Natural killer cell (primary cell): ENCODE results near the gene TRIAP1. TPM values are rescaled to one million over a fixed set of nuclear protein-coding genes. Genes with fewer than 3 reads are reported as not detected.

ENCODE experiments used
- ATAC-seq, 3 donors: fragments of 150-1000 bp in 2 of 3; fragments of 200-7000 bp in 1 of 3; cut with Tn5 transposase; 1 replicate in 1 of 3; 2 replicates in 2 of 3; pipeline ENCODE4 v1.10.0; 2021; ENCODE audit warnings: mild to moderate bottlenecking in 2 of 3, moderate library complexity in 2 of 3
- DNase-seq, 2 donors: peaks; one replicate each; pipeline versions ENCODE4 v3.0.0 to v3.0.0-alpha.2; 2013 to 2021; ENCODE audit warnings: mixed read lengths in 1 of 2
- H3K27ac ChIP-seq: one replicate; pipeline ENCODE4 v1.5.1; 2013; ENCODE audit warnings: mild to moderate bottlenecking, low read length
- H3K27me3 ChIP-seq: one replicate; pipeline ENCODE4 v1.6.1; 2013; ENCODE audit warnings: low read length; ENCODE audit not compliant: control insufficient read depth, insufficient read depth
- H3K36me3 ChIP-seq: one replicate; pipeline ENCODE4 v1.6.1; 2013; ENCODE audit warnings: low read length; ENCODE audit not compliant: control insufficient read depth, insufficient read depth
- H3K4me1 ChIP-seq: one replicate; pipeline ENCODE4 v1.6.1; 2013; ENCODE audit warnings: low read length; ENCODE audit not compliant: control insufficient read depth, insufficient read depth
- H3K4me3 ChIP-seq: one replicate; pipeline ENCODE4 v1.5.1; 2013; ENCODE audit warnings: low read length
- H3K9me3 ChIP-seq: one replicate; pipeline ENCODE4 v1.6.1; 2013; ENCODE audit warnings: low read length; ENCODE audit not compliant: control insufficient read depth, insufficient read depth
- H3K27ac Mint-ChIP-seq, 2 donors: one replicate each; pipeline ENCODE4 v1.8.0; 2022; ENCODE audit warnings: mild to moderate bottlenecking in 2 of 2, mixed read lengths in 2 of 2, moderate library complexity in 1 of 2
- H3K27me3 Mint-ChIP-seq, 2 donors: one replicate each; pipeline ENCODE4 v1.8.0; 2022; ENCODE audit warnings: low read depth in 2 of 2, mixed read lengths in 2 of 2
- H3K36me3 Mint-ChIP-seq: one replicate; pipeline ENCODE4 v1.8.0; 2022; ENCODE audit warnings: mixed read lengths
- H3K4me1 Mint-ChIP-seq, 2 donors: one replicate each; pipeline ENCODE4 v1.8.0; 2022; ENCODE audit warnings: mixed read lengths in 2 of 2
- H3K4me3 Mint-ChIP-seq: one replicate; pipeline ENCODE4 v1.8.0; 2022; ENCODE audit warnings: mild to moderate bottlenecking, moderate library complexity, mixed read lengths
- H3K9me3 Mint-ChIP-seq, 2 donors: one replicate each; pipeline ENCODE4 v1.8.0; 2022; ENCODE audit warnings: mixed read lengths in 2 of 2
- WGBS: methylation state at CpG from one replicate; pipeline ENCODE4 v1.1.7; 2013; ENCODE audit warnings: missing lambda C conversion rate; ENCODE audit not compliant: insufficient coverage; 5-methylcytosine and 5-hydroxymethylcytosine counted together
- intact Hi-C: fragments of 100-400 bp; cut with micrococcal nuclease; formaldehyde crosslinking; loops from one replicate; pipeline ENCODE4 v1.14.2; 2022
- total RNA-seq, 4 donors: library from RNA; stranded (reverse); fragments of 120-200 nt in 1 of 4; gene quantifications; one replicate each; pipeline versions ENCODE4 v1.2.3 to v1.2.4, GENCODE V29; 2013 to 2022
- TF ChIP-seq, protein P1 (sequence below): fragments of 200-600 bp; IDR thresholded peaks from one replicate; pipeline ENCODE4 v1.8.0; 2022; ENCODE audit warnings: antibody characterized with exemption

TRIAP1 gene
- total RNA-seq, 3 donors from 2014 or later (not counting 1 experiment from before 2014, with no cell fraction given) = 21.3 to 25.8 (median 24.2) TPM

DNA sequence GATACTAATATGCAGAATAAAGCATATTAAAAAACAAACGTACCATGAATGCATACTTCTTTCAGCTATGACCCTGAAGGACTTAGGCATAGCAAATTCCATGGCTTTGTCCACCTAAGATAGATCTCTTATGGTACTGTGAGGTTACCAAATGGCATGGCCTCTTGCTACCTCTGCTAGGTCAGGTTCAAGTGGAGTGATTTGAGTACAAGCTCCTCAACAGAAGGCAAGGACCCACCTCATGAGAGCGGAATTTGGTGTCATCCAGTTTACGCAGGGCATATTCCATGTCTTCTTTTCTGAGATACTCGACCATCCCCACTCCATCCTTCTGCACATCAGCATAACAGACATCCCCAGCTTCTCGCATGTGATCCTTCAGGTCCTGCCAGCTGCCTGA, 17.5 kb upstream of the TRIAP1 start:
- H3K27me3 Mint-ChIP-seq = no peaks in the 10 kb centered on the region
- intact Hi-C loops = no loop called here
- H3K36me3 ChIP-seq = peaks cover 73% of the 10 kb centered on the region
- peaks cover 14% of the 10 kb centered on the region for H3K36me3 Mint-ChIP-seq
- ATAC-seq (no peak), DNase-seq (no peak)
- no peak overlapping the region for H3K27ac ChIP-seq
- H3K9me3 ChIP-seq = no peaks in the 10 kb centered on the region
- no peak overlapping the region for H3K4me3 Mint-ChIP-seq
- peaks cover 33 to 48% of the 10 kb centered on the region in 2 donors for H3K4me1 Mint-ChIP-seq
- H3K9me3 Mint-ChIP-seq = no peaks in the 10 kb centered on the region
- no peaks in the 10 kb centered on the region for H3K27me3 ChIP-seq
- H3K4me1 ChIP-seq = peaks cover 23% of the 10 kb centered on the region
- H3K4me3 ChIP-seq = no peak overlapping the region
- peak overlapping the region in 1 of 2 donors; percentile 91 for H3K27ac Mint-ChIP-seq
- WGBS = 93% methylated on average over 5 of the region's 5 CpGs
- TF ChIP-seq, protein P1, sequence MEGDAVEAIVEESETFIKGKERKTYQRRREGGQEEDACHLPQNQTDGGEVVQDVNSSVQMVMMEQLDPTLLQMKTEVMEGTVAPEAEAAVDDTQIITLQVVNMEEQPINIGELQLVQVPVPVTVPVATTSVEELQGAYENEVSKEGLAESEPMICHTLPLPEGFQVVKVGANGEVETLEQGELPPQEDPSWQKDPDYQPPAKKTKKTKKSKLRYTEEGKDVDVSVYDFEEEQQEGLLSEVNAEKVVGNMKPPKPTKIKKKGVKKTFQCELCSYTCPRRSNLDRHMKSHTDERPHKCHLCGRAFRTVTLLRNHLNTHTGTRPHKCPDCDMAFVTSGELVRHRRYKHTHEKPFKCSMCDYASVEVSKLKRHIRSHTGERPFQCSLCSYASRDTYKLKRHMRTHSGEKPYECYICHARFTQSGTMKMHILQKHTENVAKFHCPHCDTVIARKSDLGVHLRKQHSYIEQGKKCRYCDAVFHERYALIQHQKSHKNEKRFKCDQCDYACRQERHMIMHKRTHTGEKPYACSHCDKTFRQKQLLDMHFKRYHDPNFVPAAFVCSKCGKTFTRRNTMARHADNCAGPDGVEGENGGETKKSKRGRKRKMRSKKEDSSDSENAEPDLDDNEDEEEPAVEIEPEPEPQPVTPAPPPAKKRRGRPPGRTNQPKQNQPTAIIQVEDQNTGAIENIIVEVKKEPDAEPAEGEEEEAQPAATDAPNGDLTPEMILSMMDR = no peak

DNA sequence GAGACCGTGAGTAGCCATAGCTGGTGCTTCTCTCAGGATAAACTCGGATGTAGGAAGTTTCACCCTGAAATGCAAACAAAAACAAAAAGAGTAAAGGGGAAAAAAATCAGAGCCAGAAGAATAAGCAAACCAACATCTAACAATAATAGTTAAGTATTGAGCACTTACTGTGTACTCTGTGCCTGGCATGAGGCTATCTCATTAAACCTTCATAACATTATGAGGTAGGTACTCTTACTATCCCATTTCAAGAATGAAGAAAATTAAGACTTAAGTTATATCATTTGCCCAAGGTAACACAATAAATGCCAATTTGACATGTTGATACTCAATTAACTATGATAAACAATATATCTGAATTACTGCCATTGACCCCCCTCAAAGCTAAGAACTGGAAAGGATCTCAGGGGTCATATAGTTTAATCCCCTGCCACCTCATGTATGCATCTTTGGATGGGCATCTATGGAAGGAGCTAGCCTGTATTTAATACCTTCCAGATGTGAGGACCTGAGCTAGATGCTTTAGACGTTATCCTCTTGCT, 16.0 kb upstream of the TRIAP1 start:
- H3K27me3 Mint-ChIP-seq = no peaks in the 10 kb centered on the region
- peaks cover 77% of the 10 kb centered on the region for H3K36me3 ChIP-seq
- TF ChIP-seq, protein P1 = no peak
- no peaks in the 10 kb centered on the region for H3K27me3 ChIP-seq
- 100% methylated on average over 2 of the region's 3 CpGs for WGBS
- peaks cover 10% of the 10 kb centered on the region for H3K4me1 ChIP-seq
- H3K9me3 ChIP-seq = no peaks in the 10 kb centered on the region
- intact Hi-C loops = no loop called here
- H3K27ac ChIP-seq = no peak overlapping the region
- peak overlapping the region in 1 of 2 donors; percentile 23 for H3K27ac Mint-ChIP-seq
- H3K9me3 Mint-ChIP-seq = no peaks in the 10 kb centered on the region
- H3K4me1 Mint-ChIP-seq = peaks cover 19 to 33% of the 10 kb centered on the region in 2 donors
- no peak overlapping the region for H3K4me3 Mint-ChIP-seq
- ATAC-seq (no peak), DNase-seq (no peak)
- no peak overlapping the region for H3K4me3 ChIP-seq
- peaks cover 14% of the 10 kb centered on the region for H3K36me3 Mint-ChIP-seq

DNA sequence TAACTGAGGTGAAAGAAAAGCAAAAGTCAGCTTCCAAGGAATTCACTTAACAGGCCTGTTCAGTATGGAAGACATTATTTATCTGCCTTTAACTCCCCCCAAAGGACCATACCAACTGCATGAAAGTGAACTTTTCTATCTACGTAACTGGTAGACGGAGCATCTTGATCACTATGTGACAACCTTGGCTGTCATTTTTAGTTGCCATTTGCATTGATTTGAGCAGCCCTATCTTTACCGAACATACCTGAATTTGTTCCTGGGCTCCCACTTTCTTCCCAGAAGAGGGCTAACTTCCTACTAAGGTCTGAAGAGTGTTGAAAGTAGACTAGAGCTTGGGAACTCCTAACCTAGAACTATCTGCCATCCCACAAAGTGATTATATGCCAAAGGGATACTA, 14.0 kb upstream of the TRIAP1 start:
- Histone ChIP-seq H3K27me3 (no peaks in the 10 kb centered on the region), H3K4me1 (no peaks in the 10 kb centered on the region), H3K36me3 (peaks cover 80% of the 10 kb centered on the region), H3K27ac (no peak overlapping the region), H3K4me3 (no peak overlapping the region), H3K9me3 (no peaks in the 10 kb centered on the region)
- WGBS = 89% methylated on average over 3 of the region's 3 CpGs
- ATAC-seq (no peak), DNase-seq (no peak)
- no peaks in the 10 kb centered on the region for H3K27me3 Mint-ChIP-seq
- no peak overlapping the region for H3K4me3 Mint-ChIP-seq
- TF ChIP-seq, protein P1 = no peak
- peaks cover 9% of the 10 kb centered on the region for H3K36me3 Mint-ChIP-seq
- intact Hi-C loops = no loop called here
- H3K27ac Mint-ChIP-seq = peak overlapping the region in 1 of 2 donors; percentile 46
- peaks cover 7 to 13% of the 10 kb centered on the region in 2 donors for H3K4me1 Mint-ChIP-seq
- H3K9me3 Mint-ChIP-seq = no peaks in the 10 kb centered on the region

DNA sequence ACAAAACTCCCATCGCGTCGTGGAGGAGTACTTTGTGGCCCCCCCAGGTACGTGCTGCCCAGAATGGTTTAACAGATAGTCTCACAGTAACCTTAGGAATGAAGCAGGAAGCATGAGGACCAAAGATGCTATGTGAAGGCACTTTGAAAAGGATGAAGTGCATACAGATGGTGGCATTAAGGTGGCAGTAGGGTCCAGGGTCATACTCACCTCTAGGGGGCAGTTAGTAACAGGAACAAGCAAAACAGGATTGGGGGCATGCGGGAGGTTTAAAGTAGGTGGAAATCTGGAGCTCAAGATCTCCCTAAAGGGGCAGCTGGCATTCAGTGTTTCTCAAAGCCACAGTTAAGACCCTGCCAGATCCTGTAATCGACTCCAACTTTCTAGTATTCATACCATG, 10.9 kb upstream of the TRIAP1 start:
- no peaks in the 10 kb centered on the region for H3K27me3 Mint-ChIP-seq
- no peaks in the 10 kb centered on the region for H3K9me3 Mint-ChIP-seq
- H3K36me3 Mint-ChIP-seq = no peaks in the 10 kb centered on the region
- Histone ChIP-seq H3K27me3 (no peaks in the 10 kb centered on the region), H3K9me3 (no peaks in the 10 kb centered on the region), H3K4me1 (no peaks in the 10 kb centered on the region), H3K36me3 (peaks cover 50% of the 10 kb centered on the region), H3K4me3 (no peak overlapping the region), H3K27ac (no peak overlapping the region)
- peaks cover 0 to 5% of the 10 kb centered on the region in 2 donors for H3K4me1 Mint-ChIP-seq
- peak overlapping the region; percentile 15 to 30 for H3K27ac Mint-ChIP-seq
- intact Hi-C loops = no loop called here
- DNase-seq = peak in 1 of 2 donors; percentile 40
- no peak overlapping the region for H3K4me3 Mint-ChIP-seq
- WGBS = 96% methylated on average over 6 of the region's 6 CpGs
- ATAC-seq = peak in 2 of 3 donors; percentile 40 to 47
- TF ChIP-seq, protein P1 = no peak
